GM12873 (cell line): ENCODE data around the gene SEC14L6.

ENCODE experiments used
- TF ChIP-seq, protein P1 (sequence below): IDR thresholded peaks from 2 replicates; pipeline ENCODE4 v1.5.1; 2012; ENCODE audit warnings: low read depth, mild to moderate bottlenecking, moderate library complexity, low read length, control low read depth; ENCODE audit not compliant: insufficient read depth; ENCODE audit errors: missing control alignments

Gene SEC14L6

DNA sequence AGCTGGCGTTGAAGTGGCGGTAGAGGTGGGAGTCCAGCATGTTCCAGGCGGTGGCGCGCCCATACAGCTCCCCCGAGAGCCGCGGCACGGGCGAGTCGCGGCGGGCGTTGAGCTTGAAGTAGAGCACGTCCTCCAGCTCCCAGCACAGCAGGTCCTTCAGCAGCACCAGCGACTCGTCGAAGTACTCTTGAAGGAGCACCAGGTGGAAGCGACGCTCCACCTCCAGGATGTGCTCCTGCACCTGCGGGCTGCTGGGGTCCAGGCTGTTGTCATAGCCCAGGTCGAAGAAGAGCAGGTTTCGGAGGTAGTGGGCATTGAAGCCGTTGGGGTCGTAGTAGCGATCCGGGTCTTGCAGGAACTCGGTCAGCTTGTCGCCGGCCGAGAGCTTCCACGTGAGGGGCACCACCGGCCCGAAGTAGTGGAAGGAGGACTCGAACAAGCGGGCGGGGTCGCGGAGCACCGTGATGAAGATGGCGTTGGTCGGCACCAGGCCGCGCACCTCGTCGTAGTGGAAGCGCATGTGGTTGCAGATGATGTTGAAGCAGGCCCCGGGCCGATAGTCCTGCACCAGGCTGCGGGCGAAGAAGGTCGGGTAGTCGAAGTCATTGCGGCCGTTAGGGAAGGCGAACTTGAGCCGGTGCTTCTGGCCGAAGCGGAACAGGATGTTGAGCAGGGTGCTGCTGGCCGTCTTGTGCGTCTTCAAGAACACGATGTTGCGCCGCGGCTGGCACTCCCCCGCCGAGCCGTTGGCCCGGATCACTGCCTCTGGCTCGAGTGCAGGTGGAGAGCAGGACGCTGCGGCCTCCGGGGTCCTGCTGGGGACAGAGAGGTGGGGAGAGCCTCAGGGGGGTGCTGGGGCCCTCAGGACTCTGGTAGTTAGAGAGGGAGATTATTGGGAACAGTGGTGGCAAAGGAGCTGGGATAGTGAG lies 9.0 kb upstream of the SEC14L6 start:
- TF ChIP-seq, protein P1, sequence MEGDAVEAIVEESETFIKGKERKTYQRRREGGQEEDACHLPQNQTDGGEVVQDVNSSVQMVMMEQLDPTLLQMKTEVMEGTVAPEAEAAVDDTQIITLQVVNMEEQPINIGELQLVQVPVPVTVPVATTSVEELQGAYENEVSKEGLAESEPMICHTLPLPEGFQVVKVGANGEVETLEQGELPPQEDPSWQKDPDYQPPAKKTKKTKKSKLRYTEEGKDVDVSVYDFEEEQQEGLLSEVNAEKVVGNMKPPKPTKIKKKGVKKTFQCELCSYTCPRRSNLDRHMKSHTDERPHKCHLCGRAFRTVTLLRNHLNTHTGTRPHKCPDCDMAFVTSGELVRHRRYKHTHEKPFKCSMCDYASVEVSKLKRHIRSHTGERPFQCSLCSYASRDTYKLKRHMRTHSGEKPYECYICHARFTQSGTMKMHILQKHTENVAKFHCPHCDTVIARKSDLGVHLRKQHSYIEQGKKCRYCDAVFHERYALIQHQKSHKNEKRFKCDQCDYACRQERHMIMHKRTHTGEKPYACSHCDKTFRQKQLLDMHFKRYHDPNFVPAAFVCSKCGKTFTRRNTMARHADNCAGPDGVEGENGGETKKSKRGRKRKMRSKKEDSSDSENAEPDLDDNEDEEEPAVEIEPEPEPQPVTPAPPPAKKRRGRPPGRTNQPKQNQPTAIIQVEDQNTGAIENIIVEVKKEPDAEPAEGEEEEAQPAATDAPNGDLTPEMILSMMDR, result no peak

DNA sequence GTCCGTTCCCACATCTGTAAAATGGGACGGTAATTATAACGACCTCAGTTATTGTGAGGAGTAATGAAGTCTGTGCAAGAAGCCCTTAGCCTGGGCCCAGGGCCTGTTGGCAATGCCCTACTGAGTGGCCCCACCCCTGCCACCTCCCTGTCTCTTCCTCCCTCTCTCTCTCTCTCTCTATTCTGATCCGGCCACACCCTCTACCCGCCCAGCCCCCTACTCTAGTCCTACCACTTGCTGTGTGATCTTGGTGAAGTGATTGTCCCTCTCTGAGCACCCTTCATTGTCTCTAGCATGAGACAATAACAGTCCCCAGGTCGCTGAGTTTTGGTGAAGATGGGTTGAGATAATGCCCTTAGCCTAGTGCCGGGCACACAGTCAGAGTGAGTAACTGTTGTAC lies 7.4 kb upstream of the SEC14L6 start:
- TF ChIP-seq, protein P1, result no peak

DNA sequence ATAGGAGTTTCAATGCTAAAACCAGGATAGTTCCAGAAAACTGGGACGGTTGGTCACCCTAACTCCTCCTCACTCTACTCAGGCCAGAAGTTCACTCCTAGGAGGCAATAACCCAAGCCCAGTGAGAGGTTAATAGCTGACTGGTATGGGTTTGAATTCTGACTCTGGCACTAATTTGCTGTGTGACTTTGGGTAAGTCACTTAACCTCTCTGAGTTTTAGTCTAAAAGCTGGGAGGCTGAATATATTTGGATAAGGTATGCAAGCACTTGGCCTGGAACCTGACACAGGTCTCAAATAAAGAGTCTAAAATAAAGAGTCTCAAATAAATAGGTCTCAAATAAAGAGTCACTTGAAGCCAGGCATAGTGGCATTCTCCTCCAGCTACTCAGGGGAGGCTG lies 6.2 kb upstream of the SEC14L6 start:
- TF ChIP-seq, protein P1, result no peak

DNA sequence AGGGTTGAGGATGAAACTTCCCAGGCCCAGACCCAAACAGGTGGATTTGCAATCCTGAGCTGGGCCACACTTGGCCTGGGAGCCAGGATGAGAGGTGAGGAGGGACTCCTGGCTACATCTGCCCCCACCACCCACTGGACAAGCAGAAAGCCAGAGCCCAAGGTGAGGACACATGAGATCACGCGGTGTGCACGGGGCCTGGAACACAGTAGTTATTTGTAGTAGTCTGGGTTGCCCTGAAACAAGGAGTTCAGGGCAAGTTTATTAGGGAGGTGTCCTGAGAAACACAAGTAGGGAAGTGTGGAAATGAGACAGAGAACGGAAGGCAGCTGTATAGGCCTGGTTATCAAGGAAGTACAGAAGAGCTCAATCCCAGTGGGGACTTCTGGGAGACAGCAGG lies 647 bp upstream of the SEC14L6 start:
- TF ChIP-seq, protein P1, result no peak

DNA sequence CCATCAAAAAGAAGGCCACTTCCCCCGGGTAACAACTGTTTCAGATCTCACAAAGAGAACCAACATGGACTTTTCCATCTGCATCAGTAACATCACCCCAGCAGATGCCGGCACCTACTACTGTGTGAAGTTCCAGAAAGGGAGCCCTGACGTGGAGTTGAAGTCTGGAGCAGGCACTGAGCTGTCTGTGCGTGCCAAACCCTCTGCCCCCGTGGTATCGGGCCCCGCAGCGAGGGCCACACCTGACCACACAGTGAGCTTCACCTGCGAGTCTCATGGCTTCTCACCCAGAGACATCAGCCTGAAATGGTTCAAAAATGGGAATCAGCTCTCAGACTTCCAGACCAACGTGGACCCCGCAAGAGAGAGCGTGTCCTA lies 3.7 kb downstream of the SEC14L6 start:
- TF ChIP-seq, protein P1, result no peak

DNA sequence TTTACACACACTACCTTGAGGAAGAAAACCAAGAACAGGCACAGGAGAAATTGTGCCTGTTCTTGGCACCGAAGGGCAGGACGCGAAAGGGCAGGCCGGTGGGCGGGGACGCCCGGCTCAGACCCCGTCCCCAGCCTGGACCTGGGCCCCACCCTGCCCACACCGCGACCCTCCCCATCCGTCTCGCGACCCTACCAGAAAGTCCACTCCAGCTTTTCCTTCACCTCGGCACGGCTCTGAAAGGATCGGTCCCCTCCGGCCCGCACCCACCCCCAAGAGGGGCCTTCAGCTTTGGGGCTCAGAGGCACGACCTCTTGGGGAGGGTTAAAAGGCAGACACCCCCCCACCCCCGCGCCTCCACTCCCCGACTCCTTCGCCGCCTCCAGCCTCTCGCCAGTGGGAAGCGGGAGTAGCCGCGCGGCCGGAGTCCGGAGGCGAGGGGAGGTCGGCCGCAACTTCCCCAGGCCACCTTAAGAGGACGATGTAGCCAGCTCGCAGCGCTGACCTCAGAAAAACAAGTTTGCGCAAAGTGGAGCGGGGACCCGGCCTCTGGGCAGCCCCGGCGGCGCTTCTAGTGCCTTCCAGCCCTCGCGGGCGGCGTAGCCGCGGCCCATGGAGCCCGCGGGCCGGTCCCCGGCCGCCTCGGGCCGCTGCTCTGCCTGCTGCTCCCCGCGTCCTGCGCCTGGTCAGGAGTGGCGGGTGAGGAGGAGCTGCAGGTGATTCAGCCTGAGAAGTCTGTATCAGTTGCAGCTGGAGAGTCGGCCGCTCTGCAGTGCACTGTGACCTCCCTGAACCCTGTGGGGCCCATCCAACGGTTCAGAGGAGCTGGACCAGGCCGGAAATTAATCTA lies 4.4 kb downstream of the SEC14L6 start:
- TF ChIP-seq, protein P1, result no peak

DNA sequence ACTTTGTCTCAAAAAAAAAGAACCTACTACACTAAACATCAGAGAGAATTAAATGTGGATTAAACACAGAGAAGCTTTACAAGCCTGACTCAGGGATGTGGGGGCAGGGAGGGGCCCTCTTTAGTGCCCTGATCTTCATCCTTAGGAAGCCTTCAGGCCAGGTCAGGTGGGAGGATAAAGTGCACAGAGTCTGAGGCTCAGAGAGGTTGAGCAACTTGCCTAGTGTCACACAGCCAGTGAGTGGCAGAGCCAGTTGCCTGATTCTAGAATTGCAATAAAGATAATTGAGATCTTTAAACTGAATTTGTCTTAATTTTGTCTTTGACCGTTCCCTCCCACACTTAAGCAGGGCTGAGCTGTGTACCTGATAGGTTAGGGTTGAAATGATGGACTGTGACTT lies 7.2 kb downstream of the SEC14L6 start:
- TF ChIP-seq, protein P1, result no peak
